Smooth muscle cell (in vitro differentiated cells): ENCODE measurements around the gene LHX2. TPM values are rescaled to one million over a fixed set of nuclear protein-coding genes. Genes with fewer than 3 reads are reported as not detected.

Experiments used
- DNase-seq: peaks from one replicate; lab custom pipeline; 2025; ENCODE audit not compliant: unreplicated experiment; lab: John Stamatoyannopoulos, UW
- H2AFZ ChIP-seq: fragments of 200-600 bp; sonication (generic); 2 replicates; pipeline ENCODE4 v1.6.0; 2016; ENCODE audit warnings: antibody characterized with exemption, low read depth, mild to moderate bottlenecking
- H3F3A ChIP-seq: fragments of 200-600 bp; sonication (generic); 2 replicates; pipeline ENCODE4 v1.6.0; 2017; ENCODE audit warnings: antibody characterized with exemption, low read depth
- H3K27ac ChIP-seq: fragments of 200-600 bp; sonication (generic); 2 replicates; pipeline ENCODE4 v1.5.1; 2016; ENCODE audit warnings: low read depth, mild to moderate bottlenecking
- H3K27me3 ChIP-seq: fragments of 200-600 bp; sonication (generic); 2 replicates; pipeline ENCODE4 v1.6.1; 2016; ENCODE audit warnings: low read depth, mild to moderate bottlenecking
- H3K36me3 ChIP-seq: fragments of 200-600 bp; sonication (generic); 2 replicates; pipeline ENCODE4 v1.5.1; 2016; ENCODE audit warnings: low read depth
- H3K4me1 ChIP-seq: fragments of 200-600 bp; sonication (generic); 2 replicates; pipeline ENCODE4 v1.5.1; 2016; ENCODE audit warnings: low read depth
- H3K4me2 ChIP-seq: fragments of 200-600 bp; sonication (generic); 2 replicates; pipeline ENCODE4 v1.6.0; 2016; ENCODE audit warnings: mild to moderate bottlenecking
- H3K4me3 ChIP-seq: fragments of 200-600 bp; sonication (generic); 2 replicates; pipeline ENCODE4 v1.5.1; 2016; ENCODE audit warnings: mild to moderate bottlenecking
- H3K79me2 ChIP-seq: fragments of 200-600 bp; sonication (generic); 2 replicates; pipeline ENCODE4 v1.6.0; 2016; ENCODE audit warnings: low read depth, mild to moderate bottlenecking
- H3K9ac ChIP-seq: fragments of 200-600 bp; sonication (generic); 2 replicates; pipeline ENCODE4 v1.6.0; 2016; ENCODE audit warnings: low read depth
- H3K9me3 ChIP-seq: fragments of 200-600 bp; sonication (generic); replicated peaks from 2 replicates; pipeline ENCODE4 v1.5.1; 2016; ENCODE audit warnings: low read depth
- H4K20me1 ChIP-seq: fragments of 200-600 bp; sonication (generic); 2 replicates; pipeline ENCODE4 v1.6.0; 2016; ENCODE audit warnings: low read depth
- CTCF ChIP-seq: fragments of 200-600 bp; sonication (generic); IDR thresholded peaks from 2 replicates; pipeline ENCODE4 v1.5.1; 2017; ENCODE audit warnings: borderline replicate concordance, mild to moderate bottlenecking, antibody characterized with exemption; ENCODE audit not compliant: insufficient read depth, poor library complexity, severe bottlenecking
- WGBS: methylation state at CpG from one replicate; pipeline ENCODE4 v1.1.7; 2016; ENCODE audit warnings: low lambda C conversion rate; 5-methylcytosine and 5-hydroxymethylcytosine counted together
- polyA plus RNA-seq: library from polyadenylated mRNA; unstranded; fragments of >200 nt; fragmentation: Nextera tagmentation; extraction: Ambion mirVana; gene quantifications from 2 replicates; pipeline ENCODE4 v1.2.1, GENCODE V29; 2016
- total RNA-seq: library from RNA; depleted of rRNA; stranded (reverse); fragments of >200 nt; gene quantifications from 2 replicates; pipeline ENCODE4 v1.2.3, GENCODE V29; 2014

LHX2 gene
- total and polyA plus RNA-seq, 2 experiments from 2014 or later, result not detected

GRCh38 chr9:123998970-123999621, 12.5 kb upstream of the LHX2 start:
- peaks cover 42% of the 10 kb centered on the region for H3K4me1 ChIP-seq
- 4% methylated on average over 17 of the region's 43 CpGs for WGBS
- peak overlapping the region; percentile 89 for H2AFZ ChIP-seq
- H3K4me3 ChIP-seq, result peak overlapping the region; percentile 34
- no peaks in the 10 kb centered on the region for H3K9me3 ChIP-seq
- no peaks in the 10 kb centered on the region for H4K20me1 ChIP-seq
- H3K4me2 ChIP-seq, result peak overlapping the region; percentile 82
- peaks cover 94% of the 10 kb centered on the region for H3K27me3 ChIP-seq
- no peak overlapping the region for H3K27ac ChIP-seq
- no peak for TF ChIP-seq CTCF
- H3K9ac ChIP-seq, result no peak overlapping the region
- H3K79me2 ChIP-seq, result no peaks in the 10 kb centered on the region
- no peaks in the 10 kb centered on the region for H3F3A ChIP-seq
- DNase-seq, result no peak
- H3K36me3 ChIP-seq, result no peaks in the 10 kb centered on the region

- H3K79me2 ChIP-seq, result no peaks in the 10 kb centered on the region
- H3K9me3 ChIP-seq, result no peaks in the 10 kb centered on the region
- no peaks in the 10 kb centered on the region for H4K20me1 ChIP-seq
- H3K4me2 ChIP-seq, result no peak overlapping the region
- H2AFZ ChIP-seq, result no peak overlapping the region
- TF ChIP-seq CTCF, result no peak
- no peak overlapping the region for H3K4me3 ChIP-seq
- H3K9ac ChIP-seq, result no peak overlapping the region
- no peaks in the 10 kb centered on the region for H3F3A ChIP-seq
- no CpG with 5 or more reads among the region's 64 CpGs for WGBS
- H3K36me3 ChIP-seq, result no peaks in the 10 kb centered on the region
- no peak overlapping the region for H3K27ac ChIP-seq
- H3K27me3 ChIP-seq, result peaks cover 94% of the 10 kb centered on the region
- no peak for DNase-seq
- peaks cover 48% of the 10 kb centered on the region for H3K4me1 ChIP-seq
Measured at GRCh38 chr9:123999661-124000060, 11.9 kb upstream of the LHX2 start.

GRCh38 chr9:124000161-124000783, 11.3 kb upstream of the LHX2 start:
- Histone ChIP-seq H3K27me3 (peaks cover 94% of the 10 kb centered on the region), H3F3A (no peaks in the 10 kb centered on the region), H4K20me1 (no peaks in the 10 kb centered on the region), H3K4me3 (no peak overlapping the region), H3K9me3 (no peaks in the 10 kb centered on the region), H3K9ac (no peak overlapping the region), H3K79me2 (no peaks in the 10 kb centered on the region), H3K36me3 (no peaks in the 10 kb centered on the region), H3K4me2 (no peak overlapping the region), H3K4me1 (peaks cover 54% of the 10 kb centered on the region), H2AFZ (no peak overlapping the region), H3K27ac (no peak overlapping the region)
- no peak for TF ChIP-seq CTCF
- 1% methylated on average over 21 of the region's 35 CpGs for WGBS
- DNase-seq, result no peak
